ENCODE measurements around the gene CYBA.

Gene CYBA

DNA sequence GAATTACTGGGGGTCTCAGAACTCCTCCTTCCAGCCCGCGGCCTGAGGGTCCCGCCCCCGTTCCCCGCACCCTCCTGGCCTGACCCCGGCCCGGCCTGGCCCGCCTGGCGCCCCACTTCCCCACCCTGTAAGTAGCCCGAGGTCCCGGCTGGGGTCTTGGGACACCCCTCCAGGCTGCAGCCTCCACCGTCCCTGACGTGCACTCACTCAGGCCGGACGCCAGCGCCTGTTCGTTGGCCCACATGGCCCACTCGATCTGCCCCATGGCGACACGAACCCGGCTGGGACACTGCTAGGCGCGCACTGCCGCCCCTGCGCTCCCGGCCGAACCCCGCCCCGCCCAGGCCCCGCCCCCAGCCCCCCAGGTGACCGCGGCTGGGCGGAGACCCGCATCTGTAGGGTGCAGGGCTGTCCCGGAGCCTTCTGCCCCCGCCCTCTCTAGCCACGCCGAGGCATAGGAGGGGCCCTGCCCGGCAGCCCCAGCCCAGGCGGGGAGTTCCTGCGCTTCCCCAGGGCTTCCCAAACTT lies at the start of gene CYBA:
Gene CYBA (minus strand): TSS at position 305 of the 527 bp plus-strand sequence. CDS start 40 bp downstream, at position 265.
- peak; percentile 71 to 78 for DNase-seq

DNA sequence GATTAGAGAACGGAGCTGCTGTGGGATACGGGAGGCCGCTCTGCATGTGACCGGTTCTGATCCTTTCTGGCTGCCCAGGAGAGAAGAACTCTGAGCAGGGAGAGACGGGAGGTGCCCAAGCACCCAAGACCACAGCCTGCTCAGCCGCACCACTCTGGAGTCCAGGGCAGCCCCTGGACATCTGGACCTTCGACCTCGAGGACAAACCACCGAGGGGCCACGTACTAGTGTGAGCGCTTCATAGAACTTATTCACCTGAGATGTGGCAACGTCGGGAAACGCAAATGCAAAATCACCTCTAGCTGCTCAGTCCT lies 49.4 kb upstream of the CYBA start:
- no peak for DNase-seq

DNA sequence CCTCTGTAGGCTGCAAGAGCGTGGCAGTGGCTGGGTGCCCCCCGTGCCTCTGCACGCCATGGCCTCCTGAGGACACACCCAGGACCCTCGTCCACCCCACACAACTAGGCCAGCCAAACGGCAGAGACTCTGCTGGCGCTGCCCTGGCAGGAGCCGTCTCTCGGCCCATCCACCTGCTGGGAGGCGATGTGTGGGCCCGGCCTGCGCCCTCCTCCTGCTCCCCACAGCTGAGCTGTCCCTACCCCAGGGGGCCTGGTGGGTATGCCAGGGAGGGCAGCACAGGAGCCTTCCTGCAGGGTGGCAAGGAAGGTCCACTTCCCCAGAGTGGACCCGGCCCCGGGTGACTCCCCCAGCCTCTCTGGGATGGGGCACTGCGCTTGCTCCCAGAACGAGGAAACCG lies 48.3 kb upstream of the CYBA start:
- no peak for DNase-seq

GRCh38 chr16:88698646-88699045 lies 47.8 kb upstream of the CYBA start:
- no peak for DNase-seq

DNA sequence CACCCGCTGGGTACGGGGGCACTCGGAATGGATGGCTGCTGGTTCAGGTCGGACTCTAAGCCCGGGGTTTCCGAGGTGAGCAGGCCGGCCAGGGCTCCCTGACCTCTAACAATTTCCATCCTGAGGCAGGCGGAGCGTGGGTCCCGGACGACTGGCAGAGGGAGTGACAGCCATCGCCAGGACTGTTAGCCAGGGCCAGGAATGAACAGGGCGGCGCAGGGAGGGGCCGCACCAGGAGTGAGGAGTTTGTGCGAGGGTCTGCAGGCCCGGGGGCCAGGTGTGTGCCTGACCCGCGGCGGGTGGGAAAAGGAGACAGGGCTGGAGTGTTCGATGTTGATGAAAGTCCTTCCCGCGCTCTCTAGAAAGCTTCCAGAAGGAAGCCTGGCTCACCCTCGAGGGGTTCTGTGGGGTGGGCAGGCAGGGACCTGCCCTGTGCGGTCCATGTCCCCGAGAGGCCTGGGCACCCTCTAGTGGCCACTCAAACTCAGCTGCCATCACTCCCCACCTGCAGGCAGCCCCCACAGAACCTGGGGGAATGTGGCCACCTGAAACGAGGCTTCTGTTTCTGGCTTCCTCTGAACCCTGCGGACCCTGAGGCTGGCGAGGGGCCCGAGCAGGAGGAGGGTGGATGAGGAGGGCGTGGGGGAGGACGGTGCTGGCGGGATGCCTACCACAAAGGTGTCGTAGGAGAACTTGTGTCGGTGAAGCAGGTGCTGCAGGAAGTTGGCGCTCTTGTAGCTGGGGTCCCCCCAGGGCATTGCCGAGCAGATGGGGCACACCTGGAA lies 47.2 kb upstream of the CYBA start:
- DNase-seq = no peak

DNA sequence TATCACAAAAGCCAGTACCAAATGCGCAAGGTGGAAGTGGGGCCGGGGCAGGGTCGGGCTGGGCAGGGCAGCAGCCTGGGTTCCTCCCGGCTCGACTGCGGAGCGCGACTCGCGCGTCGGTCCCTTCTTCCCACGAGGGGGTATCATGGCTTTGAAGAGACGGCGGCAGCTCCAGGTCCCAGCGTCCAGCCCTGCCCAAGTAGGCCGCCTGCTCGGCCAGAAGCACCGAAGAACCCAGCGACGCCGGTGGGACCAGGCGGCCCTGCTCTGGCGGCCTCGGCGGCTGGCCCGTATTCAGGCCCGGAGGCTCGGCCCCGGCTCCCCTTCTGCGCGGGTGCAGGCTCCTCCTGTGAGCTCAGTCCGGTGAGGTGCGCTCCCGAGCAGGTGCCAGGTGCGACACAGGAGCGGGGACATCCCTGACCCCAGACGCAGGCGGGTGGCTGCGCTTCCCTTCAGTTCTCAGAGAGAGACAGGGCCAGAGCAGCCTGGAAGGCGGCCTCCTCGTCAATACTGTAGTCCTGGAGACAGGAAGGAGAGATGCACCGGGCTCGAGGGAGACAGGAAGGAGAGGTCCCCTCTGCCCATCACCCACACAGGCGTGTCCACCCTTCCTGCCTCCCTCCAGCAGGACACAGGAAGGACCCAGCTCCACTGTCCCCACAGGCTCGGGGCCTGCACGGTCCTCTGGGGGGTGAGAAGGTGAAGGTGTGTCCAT lies 46.4 kb upstream of the CYBA start:
- no peak for DNase-seq

- no peak for DNase-seq
Measured at GRCh38 chr16:88696441-88696840, 45.6 kb upstream of the CYBA start.

DNA sequence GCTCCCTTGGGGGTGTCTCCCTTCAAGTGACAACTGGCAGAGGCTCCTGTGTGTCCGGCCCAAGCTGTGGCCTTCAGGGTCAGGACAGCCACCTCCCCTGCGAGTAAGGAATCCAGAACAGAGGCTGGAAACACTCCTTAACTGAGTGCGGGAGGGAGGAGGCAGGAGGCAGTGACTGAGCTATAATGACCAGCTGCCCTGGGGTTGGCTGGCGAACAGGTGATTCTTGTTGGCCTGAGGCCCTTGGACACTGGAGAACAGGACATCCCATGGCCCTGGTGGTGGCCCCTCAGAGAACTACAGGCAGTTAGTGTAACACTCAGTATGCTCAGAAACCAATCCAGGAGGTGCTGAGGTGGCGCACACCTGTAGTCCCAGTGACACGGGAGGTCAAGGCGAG lies 44.9 kb upstream of the CYBA start:
- no peak for DNase-seq

GRCh38 chr16:88695218-88695617 lies 44.4 kb upstream of the CYBA start:
- DNase-seq = no peak

DNA sequence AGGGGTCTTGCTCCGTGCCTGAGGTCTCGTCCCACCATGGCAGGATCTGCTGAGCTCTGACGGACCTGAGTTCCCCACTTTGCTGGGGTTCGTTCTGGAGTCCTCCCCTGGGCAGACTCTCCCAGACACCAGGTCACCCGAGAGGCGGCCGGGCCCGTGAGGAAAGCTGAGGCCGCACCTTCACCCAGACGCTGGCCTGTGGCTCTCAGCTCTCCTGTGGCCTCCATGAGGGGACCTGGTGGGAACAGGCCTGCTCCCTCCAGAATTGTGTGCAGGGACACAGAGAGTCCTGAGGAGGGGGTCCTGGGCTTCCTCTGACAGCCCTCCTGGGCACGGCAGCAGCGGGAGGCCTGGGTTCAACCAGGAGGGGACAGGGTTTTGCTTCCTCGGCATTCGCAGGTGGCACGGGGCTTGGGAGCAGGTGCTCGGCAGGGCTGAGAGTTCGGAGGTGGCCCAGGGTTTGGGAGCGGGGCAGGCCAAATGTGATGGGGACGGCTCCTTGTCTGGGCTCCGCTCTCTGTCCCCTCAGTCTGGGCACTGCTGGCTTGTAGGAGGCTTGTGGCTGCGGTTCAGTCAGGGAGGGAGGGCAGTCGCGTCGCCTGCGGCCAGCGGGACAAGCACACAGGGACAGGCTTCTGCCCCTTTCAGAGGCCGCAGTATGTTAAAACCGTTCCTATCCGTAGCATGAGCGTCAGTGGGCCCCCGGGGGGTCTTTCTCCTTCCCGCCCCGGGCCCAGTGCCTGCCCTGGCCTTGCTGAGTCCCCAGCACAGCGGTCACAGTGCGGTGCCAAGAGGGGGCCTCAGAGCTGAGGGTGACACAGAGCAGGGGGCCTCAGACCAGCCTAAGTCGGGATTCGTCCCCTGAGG lies 43.6 kb upstream of the CYBA start:
- no peak for DNase-seq

DNA sequence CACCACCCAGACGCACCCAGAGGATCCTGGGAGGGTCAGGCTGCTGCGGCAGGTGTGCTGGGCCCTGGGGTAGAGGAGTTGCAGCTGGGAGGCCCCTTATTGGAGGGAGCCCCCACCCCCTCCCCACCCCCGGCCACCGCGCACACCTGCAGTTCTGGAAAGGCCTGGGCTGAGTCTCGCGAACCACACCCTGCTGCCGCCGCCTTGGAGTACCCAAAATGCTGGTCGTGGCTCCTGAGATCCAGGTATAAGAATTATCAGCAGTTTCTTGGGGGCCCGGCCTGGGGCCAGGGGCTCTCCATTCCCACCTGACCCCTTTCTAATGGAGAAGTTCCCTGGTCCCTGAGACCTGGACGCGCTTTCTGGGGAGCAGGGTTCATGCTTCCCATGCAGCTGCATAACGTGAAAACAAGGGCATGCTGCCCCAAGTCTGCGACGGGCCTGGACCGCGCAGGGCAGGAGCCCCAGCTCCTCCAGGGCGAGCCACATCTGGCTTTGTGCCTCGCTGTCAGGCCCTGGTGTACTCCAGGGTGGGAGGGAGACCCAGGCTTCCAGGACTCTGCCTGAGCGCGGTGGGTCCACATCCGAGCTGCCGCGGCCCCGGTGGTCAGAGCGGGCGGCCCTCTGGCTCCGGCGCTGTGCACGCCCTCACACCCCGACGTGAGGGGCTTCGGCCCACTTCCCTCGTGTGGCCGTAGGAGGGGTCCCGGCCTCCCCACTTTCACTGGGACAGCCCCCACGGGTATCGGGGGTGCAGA lies 42.7 kb upstream of the CYBA start:
- DNase-seq = no peak

GRCh38 chr16:88692861-88693260 lies 42.0 kb upstream of the CYBA start:
- DNase-seq = no peak

DNA sequence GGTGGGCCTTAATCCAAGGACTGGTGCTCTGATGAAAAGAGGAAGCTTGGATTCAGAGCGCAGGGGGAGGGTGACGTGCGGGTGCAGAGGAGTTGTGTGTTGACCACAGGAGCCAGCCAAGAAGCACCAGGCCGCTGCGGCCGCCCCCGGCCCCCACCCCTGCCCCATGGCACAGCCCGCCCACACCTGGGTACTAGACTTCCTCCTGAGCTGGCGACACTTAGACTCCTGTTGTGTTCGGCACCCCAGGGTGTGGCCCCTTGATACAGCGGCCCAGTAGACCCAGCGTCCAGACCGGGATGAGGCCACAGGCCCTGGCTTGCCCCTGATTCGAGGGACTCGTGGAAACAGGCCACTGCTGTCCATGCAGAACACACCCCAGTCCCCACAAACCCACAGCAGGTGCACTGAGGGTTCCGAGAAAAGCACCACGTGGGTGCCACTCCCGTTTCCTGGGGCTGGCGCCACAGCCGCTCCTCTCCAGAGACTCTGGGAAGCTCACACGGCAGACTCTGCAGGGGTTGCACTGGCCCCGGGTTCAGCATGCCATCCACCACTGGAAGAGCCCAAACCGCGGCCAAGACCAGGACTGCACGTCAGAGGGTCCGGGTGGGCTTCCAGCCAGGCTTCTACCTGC lies 41.2 kb upstream of the CYBA start:
- no peak for DNase-seq

DNA sequence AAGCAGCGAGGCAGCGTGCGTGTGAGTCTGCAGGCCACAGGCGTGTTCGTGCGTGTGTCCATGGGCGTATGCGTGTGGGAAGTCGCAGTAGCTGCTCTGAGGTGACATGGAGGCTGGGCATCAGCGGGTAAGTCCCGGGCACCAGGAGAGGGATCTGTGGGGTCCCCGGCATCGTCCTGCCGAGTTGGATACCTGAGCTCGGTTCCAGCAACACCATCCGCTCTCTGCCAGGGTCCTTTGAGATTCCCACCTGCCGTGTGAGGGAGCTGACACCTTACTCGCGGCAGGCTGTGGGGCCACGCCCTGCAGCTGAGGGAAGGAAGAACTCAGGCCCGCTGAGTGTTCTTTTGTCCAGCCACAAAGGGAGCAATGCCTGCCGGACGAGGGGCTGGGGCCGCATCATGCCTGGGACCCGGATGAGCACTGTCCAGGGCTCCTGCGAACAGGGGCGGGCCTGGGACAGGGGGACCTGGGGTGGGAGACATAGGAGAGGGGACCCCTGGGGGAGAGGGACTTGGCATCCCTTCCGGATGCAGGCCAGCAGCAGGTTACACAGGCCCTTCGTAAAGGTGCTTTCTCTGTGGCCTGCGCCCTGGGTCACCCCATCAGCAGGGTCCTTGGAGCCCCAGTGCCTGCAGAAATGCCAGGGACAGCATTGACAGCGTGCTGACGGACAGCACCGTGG lies 40.4 kb upstream of the CYBA start:
- DNase-seq = no peak

GRCh38 chr16:88690341-88691128 lies 39.7 kb upstream of the CYBA start:
- DNase-seq = no peak

- no peak for DNase-seq
Measured at GRCh38 chr16:88688013-88688778, 37.3 kb upstream of the CYBA start.

- no peak for DNase-seq
Measured at GRCh38 chr16:88687676-88688012, 36.8 kb upstream of the CYBA start.

GRCh38 chr16:88687254-88687576 lies 36.4 kb upstream of the CYBA start:
- DNase-seq = no peak

- peak; percentile 82 to 89 for DNase-seq
Measured at GRCh38 chr16:88686439-88687253, 35.8 kb upstream of the CYBA start, which contains the start of gene SNAI3. Gene SNAI3 (minus strand): TSS chr16:88686507. CDS start chr16:88686406, 101 bp downstream.
